NB4 (cell line): Measurements from ENCODE around the gene PRSS57.

ENCODE experiments used
- CTCF ChIP-seq: IDR thresholded peaks from one replicate; pipeline ENCODE4 v1.5.1; 2012; ENCODE audit warnings: low read depth, low read length
- MAX ChIP-seq: IDR thresholded peaks from 2 replicates; pipeline ENCODE4 v1.6.1; 2011; ENCODE audit warnings: low read depth, low read length
- MYC ChIP-seq: IDR thresholded peaks from 2 replicates; pipeline ENCODE4 v1.6.1; 2011; ENCODE audit warnings: low read depth, low read length
- POLR2A ChIP-seq: IDR thresholded peaks from 2 replicates; pipeline ENCODE4 v1.6.1; 2011; ENCODE audit warnings: mild to moderate bottlenecking; ENCODE audit not compliant: insufficient read length; ENCODE audit errors: extremely low read depth

- TF ChIP-seq CTCF (no peak), POLR2A (no peak), MYC (no peak), MAX (no peak)
Observed at GRCh38 chr19:723247-723646, 28.0 kb upstream of the PRSS57 start.
